ENCODE data around the gene SLC5A7.

The SLC5A7 gene

DNA sequence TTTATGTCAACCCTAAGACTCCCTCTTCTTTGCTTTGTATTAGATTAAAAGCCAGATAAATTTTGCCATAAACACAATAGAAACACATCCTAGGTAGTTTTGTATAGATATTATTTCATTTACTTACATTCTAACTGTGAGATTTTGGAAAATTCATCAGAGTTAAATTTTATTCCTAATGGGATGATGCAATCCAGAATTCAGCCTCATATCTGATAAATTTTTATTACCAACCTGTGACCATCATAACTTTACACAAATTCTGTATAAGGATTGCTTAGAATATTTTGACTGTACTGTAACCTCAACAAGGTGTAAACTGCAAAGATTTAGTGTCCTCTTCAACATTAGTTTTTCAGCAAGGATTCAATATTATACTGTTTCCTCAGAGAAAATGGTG is 4.4 kb downstream of the SLC5A7 start:
- no peak overlapping the region for H3K4me3 ChIP-seq (replicated peaks; ENCODE audit: low read depth, low read length)
- TF ChIP-seq, protein P1, sequence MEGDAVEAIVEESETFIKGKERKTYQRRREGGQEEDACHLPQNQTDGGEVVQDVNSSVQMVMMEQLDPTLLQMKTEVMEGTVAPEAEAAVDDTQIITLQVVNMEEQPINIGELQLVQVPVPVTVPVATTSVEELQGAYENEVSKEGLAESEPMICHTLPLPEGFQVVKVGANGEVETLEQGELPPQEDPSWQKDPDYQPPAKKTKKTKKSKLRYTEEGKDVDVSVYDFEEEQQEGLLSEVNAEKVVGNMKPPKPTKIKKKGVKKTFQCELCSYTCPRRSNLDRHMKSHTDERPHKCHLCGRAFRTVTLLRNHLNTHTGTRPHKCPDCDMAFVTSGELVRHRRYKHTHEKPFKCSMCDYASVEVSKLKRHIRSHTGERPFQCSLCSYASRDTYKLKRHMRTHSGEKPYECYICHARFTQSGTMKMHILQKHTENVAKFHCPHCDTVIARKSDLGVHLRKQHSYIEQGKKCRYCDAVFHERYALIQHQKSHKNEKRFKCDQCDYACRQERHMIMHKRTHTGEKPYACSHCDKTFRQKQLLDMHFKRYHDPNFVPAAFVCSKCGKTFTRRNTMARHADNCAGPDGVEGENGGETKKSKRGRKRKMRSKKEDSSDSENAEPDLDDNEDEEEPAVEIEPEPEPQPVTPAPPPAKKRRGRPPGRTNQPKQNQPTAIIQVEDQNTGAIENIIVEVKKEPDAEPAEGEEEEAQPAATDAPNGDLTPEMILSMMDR (IDR thresholded peaks at IDR 0.05; ENCODE audit: low read depth, low read length, missing control alignments) = no peak
- DNase-seq (ENCODE audit: extremely low read depth, low read depth) = no peak

DNA sequence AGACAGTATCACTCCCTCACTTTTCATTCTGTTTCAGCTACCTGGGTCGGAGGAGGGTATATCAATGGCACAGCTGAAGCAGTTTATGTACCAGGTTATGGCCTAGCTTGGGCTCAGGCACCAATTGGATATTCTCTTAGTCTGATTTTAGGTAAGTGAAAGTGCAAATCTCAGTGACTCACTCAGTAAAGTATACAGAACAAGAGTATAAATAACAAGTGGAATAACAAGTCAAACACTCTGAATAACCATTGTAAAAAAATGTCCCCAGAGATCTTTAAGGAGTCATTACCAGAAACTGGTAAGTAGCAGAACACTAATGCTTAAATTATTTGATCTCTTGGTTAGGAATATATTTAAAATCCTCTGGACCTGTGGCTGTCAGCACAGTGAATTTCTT is 5.7 kb downstream of the SLC5A7 start:
- no peak for DNase-seq (ENCODE audit: extremely low read depth, low read depth)
- TF ChIP-seq, protein P1 (IDR thresholded peaks at IDR 0.05; ENCODE audit: low read depth, low read length, missing control alignments) = no peak
- no peak overlapping the region for H3K4me3 ChIP-seq (replicated peaks; ENCODE audit: low read depth, low read length)

DNA sequence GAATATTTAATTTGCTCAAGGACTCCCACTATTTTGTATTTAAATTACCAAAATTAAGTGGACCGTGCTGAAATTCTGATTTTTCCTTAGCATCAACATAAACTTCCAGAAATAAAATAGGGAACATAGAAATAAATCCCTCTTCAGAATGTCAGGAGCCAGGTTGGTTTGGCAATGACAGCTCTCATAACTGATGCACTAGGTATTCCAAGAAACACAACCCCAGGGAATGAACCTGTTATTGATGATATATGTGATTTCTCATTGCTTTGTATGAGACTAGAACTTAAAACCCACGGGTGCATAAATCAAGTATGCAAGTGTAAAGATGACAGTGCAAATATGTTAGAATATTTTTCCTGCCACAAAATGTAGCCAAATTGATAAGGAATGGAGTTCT is 12.8 kb downstream of the SLC5A7 start:
- no peak for DNase-seq (ENCODE audit: extremely low read depth, low read depth)
- H3K4me3 ChIP-seq (replicated peaks; ENCODE audit: low read depth, low read length) = no peak overlapping the region
- TF ChIP-seq, protein P1 (IDR thresholded peaks at IDR 0.05; ENCODE audit: low read depth, low read length, missing control alignments) = no peak

DNA sequence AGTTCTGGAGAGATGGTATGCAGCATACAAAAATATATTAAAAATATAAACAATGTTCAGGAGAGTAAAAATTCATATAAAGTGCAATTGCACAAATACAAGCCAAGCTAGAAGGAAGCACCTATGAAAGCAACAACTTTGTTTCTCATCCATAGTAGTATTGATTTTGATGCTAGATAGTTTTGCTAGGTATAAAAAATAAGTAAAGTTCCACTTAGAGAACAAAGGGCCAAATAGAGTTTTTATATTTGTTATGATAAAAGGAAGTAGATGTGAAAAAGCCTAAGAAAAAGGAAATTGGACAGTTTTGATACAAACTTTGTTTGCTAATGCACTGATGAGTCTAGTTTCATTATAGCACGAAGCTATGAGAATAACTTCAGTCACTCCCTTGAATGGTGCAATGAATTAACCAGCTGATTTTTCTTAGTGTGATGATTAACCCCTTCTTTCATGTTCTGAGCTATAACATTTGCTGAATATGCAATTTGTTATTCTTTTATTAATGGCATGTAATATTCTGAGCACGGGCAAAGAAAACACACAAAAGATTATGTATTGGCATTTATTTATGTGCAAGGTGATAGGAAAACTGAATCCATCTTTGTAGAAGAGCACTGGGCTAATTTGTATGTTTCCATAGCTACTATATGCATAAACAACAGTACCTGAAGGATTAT is 24.7 kb downstream of the SLC5A7 start:
- no peak for DNase-seq (ENCODE audit: extremely low read depth, low read depth)
- TF ChIP-seq, protein P1 (IDR thresholded peaks at IDR 0.05; ENCODE audit: low read depth, low read length, missing control alignments) = no peak
- no peak overlapping the region for H3K4me3 ChIP-seq (replicated peaks; ENCODE audit: low read depth, low read length)

DNA sequence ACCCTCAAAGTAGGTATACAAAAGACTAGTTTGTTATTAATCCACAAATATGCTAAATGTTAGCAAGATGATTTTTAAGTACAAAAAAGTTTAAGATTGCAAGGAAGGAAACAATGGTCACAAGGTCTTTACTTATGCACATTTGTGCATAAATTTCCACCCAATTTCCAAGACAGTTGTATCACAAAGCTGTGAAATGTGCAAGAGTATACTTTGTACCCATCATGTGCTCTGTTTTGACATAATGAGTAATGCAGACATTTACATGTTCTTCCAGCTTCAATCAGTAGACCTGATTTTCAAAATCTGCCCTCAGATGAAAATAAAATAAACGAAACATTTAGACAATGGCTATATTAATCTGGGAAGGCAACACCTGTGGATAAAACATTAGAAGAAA is 27.0 kb downstream of the SLC5A7 start:
- no peak overlapping the region for H3K4me3 ChIP-seq (replicated peaks; ENCODE audit: low read depth, low read length)
- no peak for DNase-seq (ENCODE audit: extremely low read depth, low read depth)
- TF ChIP-seq, protein P1 (IDR thresholded peaks at IDR 0.05; ENCODE audit: low read depth, low read length, missing control alignments) = no peak

DNA sequence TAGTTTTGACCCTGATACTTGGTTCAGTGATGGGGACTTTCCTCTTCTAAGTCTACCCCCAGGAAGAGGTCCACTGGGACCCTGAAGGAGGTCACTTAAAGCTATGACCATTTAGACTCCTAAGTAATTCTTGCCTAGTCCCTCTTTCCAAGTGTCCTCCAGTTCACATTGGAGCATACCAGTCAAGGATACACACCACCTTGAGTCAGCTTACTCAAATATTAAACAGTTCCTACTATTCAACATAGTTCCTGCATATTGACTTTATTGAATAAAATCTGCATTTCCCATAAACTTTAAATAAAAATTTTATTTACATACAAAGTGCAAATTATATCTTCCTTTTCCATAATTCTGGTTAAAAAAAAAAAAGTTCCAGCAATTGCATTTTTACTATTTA is 36.3 kb downstream of the SLC5A7 start:
- H3K4me3 ChIP-seq (replicated peaks; ENCODE audit: low read depth, low read length) = no peak overlapping the region
- TF ChIP-seq, protein P1 (IDR thresholded peaks at IDR 0.05; ENCODE audit: low read depth, low read length, missing control alignments) = no peak
- no peak for DNase-seq (ENCODE audit: extremely low read depth, low read depth)

DNA sequence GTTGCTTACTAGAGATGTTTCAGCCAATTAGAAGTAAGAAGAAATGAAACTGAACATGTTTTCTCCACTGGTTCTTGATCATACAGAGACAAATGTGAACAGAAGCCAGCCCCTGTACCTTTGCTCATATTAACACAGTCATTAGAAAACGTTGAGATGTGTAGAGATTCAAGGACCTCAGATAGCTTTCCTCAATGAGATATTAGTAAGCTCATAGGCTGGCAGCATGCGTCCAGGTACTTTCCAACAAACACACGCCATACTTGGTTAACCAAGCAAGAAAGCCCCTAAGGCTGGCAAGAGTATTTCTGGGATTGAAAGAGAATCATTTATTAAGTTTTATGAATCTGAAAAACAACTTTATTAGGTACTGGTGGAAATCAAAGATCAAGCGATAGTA is 37.5 kb downstream of the SLC5A7 start:
- TF ChIP-seq, protein P1 (IDR thresholded peaks at IDR 0.05; ENCODE audit: low read depth, low read length, missing control alignments) = no peak
- no peak for DNase-seq (ENCODE audit: extremely low read depth, low read depth)
- H3K4me3 ChIP-seq (replicated peaks; ENCODE audit: low read depth, low read length) = no peak overlapping the region
